Neural progenitor cell (in vitro differentiated cells): ENCODE data around the gene IGSF21.

Source experiments
- EZH2 ChIP-seq: fragments of 200-600 bp; sonication (generic); IDR thresholded peaks from 2 replicates; pipeline ENCODE4 v1.6.1; 2017; ENCODE audit warnings: antibody characterized with exemption, mild to moderate bottlenecking, moderate library complexity
- EZH2phosphoT487 ChIP-seq: fragments of 200-600 bp; sonication (generic); IDR thresholded peaks from 2 replicates; pipeline ENCODE4 v1.6.1; 2017; ENCODE audit warnings: antibody characterized with exemption
- TF ChIP-seq, protein P1 (sequence below): fragments of 200-600 bp; sonication (generic); IDR thresholded peaks from 2 replicates; pipeline ENCODE4 v1.5.1; 2017; ENCODE audit warnings: antibody characterized with exemption, mild to moderate bottlenecking

DNA sequence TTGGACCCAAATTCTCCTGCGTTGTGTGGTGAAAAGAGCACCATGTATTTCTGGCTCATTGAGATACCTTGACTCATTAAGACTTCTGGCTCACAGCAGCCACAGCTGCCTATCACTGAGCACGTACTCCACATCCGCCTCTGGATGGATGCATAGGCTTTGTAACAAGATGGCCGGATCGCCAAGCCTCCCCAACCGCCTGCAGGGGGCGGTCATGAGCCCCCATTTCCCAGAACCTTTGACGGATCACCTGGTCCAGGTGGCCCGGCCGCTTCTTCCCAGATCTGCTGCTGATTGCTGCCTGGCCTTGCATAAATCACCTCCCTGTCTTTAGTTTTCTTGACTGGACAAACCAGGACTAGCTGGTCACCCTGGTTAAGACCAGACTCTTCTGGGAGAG is 216.6 kb downstream of the IGSF21 start:
- TF ChIP-seq, protein P1, sequence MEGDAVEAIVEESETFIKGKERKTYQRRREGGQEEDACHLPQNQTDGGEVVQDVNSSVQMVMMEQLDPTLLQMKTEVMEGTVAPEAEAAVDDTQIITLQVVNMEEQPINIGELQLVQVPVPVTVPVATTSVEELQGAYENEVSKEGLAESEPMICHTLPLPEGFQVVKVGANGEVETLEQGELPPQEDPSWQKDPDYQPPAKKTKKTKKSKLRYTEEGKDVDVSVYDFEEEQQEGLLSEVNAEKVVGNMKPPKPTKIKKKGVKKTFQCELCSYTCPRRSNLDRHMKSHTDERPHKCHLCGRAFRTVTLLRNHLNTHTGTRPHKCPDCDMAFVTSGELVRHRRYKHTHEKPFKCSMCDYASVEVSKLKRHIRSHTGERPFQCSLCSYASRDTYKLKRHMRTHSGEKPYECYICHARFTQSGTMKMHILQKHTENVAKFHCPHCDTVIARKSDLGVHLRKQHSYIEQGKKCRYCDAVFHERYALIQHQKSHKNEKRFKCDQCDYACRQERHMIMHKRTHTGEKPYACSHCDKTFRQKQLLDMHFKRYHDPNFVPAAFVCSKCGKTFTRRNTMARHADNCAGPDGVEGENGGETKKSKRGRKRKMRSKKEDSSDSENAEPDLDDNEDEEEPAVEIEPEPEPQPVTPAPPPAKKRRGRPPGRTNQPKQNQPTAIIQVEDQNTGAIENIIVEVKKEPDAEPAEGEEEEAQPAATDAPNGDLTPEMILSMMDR: peak; percentile 58
- no peak for TF ChIP-seq EZH2
- no peak for TF ChIP-seq EZH2phosphoT487
